Islet of Langerhans (tissue), 1 donor: Measurements from ENCODE around the gene GGNBP2.

ENCODE experiments used
- FAIRE-seq: peaks from one replicate; lab custom pipeline; 2011; peaks lifted over from hg19 to GRCh38; lab: Jason Lieb, UNC

Gene GGNBP2

GRCh38 chr17:36575028-36575427, 30.3 kb downstream of the GGNBP2 start:
- no peak for FAIRE-seq

DNA sequence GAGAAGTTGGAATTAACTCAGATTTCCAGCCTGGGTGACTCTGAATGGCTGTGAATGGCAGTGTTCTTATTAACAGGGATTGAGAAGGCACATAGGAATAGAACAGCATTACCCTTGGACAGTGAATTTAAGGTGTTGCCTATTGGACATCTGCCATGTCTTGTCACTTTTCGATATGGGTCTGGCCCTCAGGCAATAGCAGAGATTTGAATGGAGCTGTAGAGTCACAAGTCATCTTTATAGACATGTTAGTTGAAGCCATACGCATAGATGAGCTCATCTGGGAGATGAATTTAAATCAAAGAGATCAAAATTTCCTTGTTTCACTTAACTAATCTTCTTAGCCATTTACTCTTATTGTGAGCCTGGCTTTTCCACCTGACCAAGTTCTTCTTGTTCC, 32.1 kb downstream of the GGNBP2 start:
- no peak for FAIRE-seq

DNA sequence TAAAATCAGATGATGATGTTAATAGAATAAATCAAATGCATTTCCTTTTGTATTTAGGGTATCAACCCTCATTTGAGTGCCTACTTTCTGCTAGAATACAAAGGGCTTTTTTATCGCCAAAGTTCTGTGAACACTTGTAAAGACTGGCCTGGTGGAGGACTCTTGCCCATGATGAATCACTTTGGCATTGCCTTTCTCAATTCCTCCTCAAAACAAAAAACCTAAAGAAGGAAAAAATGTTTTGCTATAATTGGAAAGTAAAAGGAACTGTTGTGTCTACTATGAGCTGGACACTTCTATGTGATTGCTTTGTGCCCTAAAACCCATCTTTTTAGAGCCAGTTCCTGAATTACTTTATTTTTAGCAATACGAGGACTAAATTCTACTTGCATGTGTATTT, 34.0 kb downstream of the GGNBP2 start:
- FAIRE-seq = no peak

- FAIRE-seq = no peak
Measured at GRCh38 chr17:36583787-36584186, 39.1 kb downstream of the GGNBP2 start.

DNA sequence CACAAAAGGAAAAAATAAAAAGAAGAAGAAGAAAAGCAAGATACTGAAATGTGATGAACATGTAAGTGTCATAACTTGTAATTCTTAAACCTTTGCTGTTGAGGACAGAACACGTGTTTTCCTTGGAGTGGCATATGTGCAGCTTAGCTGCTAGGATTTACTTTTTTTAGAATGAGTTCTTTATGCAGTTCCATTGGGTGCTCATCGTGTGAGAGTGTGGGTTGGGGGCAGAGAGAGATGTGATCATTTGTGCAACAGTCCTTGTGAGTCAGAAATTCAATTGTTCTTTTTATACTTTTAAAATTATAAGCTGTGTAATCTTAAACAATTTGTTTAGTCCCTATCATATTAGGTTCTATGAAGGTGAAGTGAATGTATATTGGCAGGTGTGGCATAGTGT, 41.4 kb downstream of the GGNBP2 start:
- no peak for FAIRE-seq

DNA sequence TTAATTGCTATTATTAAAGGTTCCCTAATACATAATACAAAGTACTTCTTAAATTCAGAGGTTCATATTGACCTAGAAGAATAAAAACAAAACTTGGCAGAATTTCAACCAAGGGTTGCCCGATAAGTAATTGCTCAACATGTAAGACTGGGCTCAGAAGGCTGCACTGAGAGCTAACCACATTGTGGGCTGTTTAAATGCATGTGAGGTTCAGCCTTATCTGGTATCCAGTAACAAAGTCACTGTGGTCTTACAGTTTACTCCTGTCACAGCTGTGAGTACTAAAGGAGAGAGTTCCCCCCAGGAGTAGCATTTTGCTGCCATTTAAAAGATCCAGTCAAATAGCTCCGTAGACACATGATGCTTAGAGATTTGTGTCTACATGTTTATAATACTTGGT, 45.4 kb downstream of the GGNBP2 start:
- FAIRE-seq = no peak

DNA sequence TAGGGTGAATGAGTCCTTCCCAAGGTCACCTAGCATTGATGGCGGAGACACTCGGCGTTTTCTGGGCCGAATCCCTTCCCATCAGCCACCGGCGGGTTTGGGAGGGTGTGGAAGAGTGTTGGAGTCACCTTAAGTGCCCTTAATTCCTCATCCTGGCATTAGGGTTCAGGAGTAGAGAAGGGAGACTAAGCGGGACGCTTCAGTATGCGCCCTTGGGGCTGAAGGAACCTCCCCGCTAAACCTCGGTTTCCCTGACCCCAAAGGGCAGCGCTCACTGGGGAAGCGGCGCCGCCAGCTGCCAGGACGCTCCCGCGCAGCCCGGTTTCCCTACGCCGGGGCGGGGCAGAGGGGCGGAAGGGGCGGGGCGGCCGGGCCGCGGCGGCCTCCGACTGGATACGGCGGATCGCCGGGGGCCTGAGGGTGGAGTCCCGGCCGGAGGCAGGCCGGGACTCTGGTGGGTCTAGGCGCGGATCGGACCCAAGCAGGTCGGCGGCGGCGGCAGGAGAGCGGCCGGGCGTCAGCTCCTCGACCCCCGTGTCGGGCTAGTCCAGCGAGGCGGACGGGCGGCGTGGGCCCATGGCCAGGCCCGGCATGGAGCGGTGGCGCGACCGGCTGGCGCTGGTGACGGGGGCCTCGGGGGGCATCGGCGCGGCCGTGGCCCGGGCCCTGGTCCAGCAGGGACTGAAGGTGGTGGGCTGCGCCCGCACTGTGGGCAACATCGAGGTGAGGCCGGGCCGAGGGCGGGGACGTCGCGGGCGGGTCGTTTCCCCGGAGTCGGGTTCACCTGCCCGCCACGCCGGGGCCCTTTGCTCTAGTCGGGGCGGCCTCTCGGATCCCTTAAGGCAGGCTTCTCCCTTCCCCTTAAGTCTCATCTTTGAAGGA, 47.0 kb downstream of the GGNBP2 start, which contains the start of gene DHRS11:
DHRS11 (plus strand) TSS at position 446 of the 882 bp plus-strand sequence; CDS start at position 577, 131 bp downstream.
- FAIRE-seq = no peak

DNA sequence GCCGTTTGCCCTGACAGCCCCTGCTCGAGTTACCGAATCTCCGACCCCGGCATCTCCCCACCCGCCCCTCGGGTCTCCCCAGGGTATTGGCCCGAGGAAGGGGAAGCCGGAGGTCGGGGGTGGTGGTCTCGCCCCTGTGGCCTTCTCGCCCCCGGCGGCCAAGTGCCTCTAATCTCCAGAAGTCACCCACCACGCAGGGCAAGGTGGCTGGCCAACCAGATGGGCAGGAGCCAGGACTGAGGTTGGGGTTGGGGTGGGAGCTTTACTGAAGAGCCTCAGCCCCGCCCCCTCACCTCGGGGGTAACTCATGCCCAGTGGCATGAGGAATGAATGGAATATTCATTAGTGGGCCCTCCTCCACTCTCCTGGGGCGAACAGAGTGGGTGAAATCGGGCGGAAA, 47.6 kb downstream of the GGNBP2 start:
- no peak for FAIRE-seq

GRCh38 chr17:36592716-36593321, 48.1 kb downstream of the GGNBP2 start:
- FAIRE-seq = no peak

DNA sequence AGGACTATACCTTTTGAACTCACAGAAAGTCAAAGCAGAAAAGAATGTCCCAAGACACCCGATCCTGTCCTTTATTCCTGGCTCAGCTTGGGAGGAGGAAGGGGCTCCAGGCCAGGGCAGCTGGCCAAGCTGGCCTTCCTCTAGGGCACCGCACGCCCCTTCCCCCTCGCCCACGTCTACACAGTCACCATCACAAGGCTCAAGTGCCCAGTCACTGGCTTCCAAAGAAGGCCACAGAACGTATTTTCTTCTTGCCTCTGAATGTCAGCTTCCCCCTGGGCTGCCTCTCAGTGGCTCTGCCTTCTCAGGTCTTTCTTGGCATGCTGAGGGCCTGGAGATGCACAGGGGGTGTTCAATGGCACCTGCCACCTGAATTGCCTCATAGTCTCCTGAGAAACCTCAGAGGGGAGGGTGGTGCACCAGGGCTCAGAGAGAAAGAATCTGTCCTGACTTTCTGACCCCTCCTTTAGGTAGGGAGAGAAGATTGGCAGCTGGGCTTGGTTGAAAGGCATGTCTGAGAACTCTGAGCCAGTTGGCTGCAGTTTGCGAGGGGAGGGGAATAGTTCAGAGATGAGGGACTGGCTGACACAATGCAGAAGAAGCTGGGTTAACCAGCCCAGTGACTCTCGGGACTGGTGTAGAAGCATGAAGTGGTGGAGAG, 49.1 kb downstream of the GGNBP2 start:
- FAIRE-seq = no peak

- no peak for FAIRE-seq
Measured at GRCh38 chr17:36594626-36595401, 50.1 kb downstream of the GGNBP2 start.

- no peak for FAIRE-seq
Measured at GRCh38 chr17:36597226-36597625, 52.5 kb downstream of the GGNBP2 start.

GRCh38 chr17:36597866-36598777, 53.4 kb downstream of the GGNBP2 start:
- FAIRE-seq = no peak

GRCh38 chr17:36598951-36599401, 54.3 kb downstream of the GGNBP2 start:
- FAIRE-seq = no peak

DNA sequence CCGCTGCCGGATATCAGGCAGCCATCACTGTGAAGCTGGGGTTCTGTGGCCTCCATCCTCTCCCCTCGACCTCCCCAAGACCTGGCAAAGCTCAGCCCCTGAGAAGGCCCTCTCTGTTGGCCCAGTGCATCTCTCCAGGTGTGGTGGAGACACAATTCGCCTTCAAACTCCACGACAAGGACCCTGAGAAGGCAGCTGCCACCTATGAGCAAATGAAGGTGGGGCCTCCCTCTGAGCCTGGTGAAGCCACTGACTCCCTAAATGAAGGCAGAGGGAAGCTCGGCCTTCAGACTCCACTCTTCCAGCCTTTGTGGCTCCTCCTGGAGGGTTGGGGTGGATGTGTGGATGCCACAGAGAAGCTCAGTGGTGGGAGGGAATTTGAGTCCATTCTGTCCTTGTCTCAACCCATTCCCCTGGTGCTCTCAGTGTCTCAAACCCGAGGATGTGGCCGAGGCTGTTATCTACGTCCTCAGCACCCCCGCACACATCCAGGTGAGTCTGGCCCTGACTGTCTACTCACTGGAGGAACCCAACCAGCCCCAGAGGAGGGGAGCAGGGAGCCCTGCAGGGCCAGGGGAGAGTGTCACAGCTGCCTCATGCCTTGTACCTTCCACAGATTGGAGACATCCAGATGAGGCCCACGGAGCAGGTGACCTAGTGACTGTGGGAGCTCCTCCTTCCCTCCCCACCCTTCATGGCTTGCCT, 55.0 kb downstream of the GGNBP2 start:
- FAIRE-seq = no peak

- no peak for FAIRE-seq
Measured at GRCh38 chr17:36600465-36600864, 55.7 kb downstream of the GGNBP2 start.

DNA sequence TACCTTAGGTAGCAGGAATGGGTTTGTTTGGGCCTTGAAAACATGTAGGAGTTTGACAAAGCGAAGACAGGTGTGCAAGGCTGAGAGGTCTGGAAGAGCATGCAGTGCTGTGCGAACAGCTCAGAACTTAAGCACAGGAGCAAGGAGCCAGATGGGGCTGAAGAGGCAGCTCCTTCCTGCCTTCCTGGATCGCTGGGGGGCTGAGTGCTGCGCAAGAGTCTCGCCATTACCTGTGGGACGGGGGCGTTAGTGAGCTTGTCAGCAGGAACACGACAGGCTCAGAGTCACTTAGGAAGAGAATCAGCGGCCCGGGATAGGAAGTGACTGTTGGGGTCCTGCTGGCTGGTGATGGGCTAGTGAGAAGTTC, 56.2 kb downstream of the GGNBP2 start:
- no peak for FAIRE-seq

GRCh38 chr17:36601303-36602029, 56.7 kb downstream of the GGNBP2 start, which contains the start of gene MRM1:
TSS of gene MRM1 (plus strand) at chr17:36601583. CDS start at chr17:36601811, 228 bp downstream.
- FAIRE-seq = no peak

- FAIRE-seq = no peak
Measured at GRCh38 chr17:36602030-36602748, 57.5 kb downstream of the GGNBP2 start.
